GM06990 (cell line): Measurements from ENCODE around the gene LRRC23.

ENCODE experiments used
- DNase-seq: peaks from one replicate; pipeline ENCODE4 v3.0.0-alpha.2; 2011; ENCODE audit not compliant: insufficient read length; ENCODE audit errors: extremely low read depth
- H3K27me3 ChIP-seq: replicated peaks from 2 replicates; pipeline ENCODE4 v1.6.0; 2011; ENCODE audit warnings: low read length; ENCODE audit not compliant: control insufficient read depth, insufficient read depth
- H3K36me3 ChIP-seq: 2 replicates; pipeline ENCODE4 v1.5.1; 2011; ENCODE audit warnings: low read length; ENCODE audit not compliant: control insufficient read depth, insufficient read depth
- H3K4me3 ChIP-seq: replicated peaks from 2 replicates; pipeline ENCODE4 v1.5.1; 2011; ENCODE audit warnings: low read depth, mild to moderate bottlenecking, control low read depth, low read length
- TF ChIP-seq, protein P1 (sequence below): IDR thresholded peaks from 2 replicates; pipeline ENCODE4 v1.5.1; 2011; ENCODE audit warnings: low read length, control low read depth, mild to moderate bottlenecking, inconsistent platforms; ENCODE audit not compliant: insufficient read depth, poor library complexity, severe bottlenecking

Gene LRRC23

DNA sequence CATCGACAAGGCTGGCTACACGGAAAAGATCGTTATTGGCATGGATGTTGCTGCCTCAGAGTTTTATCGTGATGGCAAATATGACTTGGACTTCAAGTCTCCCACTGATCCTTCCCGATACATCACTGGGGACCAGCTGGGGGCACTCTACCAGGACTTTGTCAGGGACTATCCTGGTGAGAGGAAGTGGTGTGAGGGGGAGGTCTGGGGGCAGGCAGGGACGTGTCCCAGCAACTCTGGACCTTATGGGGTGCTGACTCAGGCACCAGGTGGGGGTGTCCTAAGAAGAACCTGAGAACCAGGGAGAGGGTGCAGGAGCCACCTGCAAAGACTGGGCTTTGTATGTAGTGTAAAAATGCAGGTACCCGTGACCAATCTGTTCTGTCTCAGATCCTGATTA, 15.0 kb downstream of the LRRC23 start:
- Histone ChIP-seq H3K27me3 (no peaks in the 10 kb centered on the region), H3K4me3 (no peak overlapping the region), H3K36me3 (peaks cover 4% of the 10 kb centered on the region)
- TF ChIP-seq, protein P1, sequence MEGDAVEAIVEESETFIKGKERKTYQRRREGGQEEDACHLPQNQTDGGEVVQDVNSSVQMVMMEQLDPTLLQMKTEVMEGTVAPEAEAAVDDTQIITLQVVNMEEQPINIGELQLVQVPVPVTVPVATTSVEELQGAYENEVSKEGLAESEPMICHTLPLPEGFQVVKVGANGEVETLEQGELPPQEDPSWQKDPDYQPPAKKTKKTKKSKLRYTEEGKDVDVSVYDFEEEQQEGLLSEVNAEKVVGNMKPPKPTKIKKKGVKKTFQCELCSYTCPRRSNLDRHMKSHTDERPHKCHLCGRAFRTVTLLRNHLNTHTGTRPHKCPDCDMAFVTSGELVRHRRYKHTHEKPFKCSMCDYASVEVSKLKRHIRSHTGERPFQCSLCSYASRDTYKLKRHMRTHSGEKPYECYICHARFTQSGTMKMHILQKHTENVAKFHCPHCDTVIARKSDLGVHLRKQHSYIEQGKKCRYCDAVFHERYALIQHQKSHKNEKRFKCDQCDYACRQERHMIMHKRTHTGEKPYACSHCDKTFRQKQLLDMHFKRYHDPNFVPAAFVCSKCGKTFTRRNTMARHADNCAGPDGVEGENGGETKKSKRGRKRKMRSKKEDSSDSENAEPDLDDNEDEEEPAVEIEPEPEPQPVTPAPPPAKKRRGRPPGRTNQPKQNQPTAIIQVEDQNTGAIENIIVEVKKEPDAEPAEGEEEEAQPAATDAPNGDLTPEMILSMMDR, result peak; percentile 10
- no peak for DNase-seq

DNA sequence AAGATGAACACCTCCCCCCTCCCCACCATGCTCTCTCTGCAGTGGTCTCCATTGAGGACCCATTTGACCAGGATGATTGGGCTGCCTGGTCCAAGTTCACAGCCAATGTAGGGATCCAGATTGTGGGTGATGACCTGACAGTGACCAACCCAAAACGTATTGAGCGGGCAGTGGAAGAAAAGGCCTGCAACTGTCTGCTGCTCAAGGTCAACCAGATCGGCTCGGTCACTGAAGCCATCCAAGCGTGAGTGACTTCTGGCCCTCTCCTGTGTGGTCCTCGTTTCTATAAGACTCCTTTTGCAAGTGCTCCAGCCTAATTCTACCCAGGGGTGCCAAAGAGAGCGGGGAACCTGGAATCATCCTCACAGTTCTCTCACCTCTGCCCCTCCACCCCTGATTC, 16.9 kb downstream of the LRRC23 start:
- H3K4me3 ChIP-seq, result no peak overlapping the region
- no peaks in the 10 kb centered on the region for H3K27me3 ChIP-seq
- TF ChIP-seq, protein P1, result no peak
- H3K36me3 ChIP-seq, result peaks cover 4% of the 10 kb centered on the region
- DNase-seq, result no peak

DNA sequence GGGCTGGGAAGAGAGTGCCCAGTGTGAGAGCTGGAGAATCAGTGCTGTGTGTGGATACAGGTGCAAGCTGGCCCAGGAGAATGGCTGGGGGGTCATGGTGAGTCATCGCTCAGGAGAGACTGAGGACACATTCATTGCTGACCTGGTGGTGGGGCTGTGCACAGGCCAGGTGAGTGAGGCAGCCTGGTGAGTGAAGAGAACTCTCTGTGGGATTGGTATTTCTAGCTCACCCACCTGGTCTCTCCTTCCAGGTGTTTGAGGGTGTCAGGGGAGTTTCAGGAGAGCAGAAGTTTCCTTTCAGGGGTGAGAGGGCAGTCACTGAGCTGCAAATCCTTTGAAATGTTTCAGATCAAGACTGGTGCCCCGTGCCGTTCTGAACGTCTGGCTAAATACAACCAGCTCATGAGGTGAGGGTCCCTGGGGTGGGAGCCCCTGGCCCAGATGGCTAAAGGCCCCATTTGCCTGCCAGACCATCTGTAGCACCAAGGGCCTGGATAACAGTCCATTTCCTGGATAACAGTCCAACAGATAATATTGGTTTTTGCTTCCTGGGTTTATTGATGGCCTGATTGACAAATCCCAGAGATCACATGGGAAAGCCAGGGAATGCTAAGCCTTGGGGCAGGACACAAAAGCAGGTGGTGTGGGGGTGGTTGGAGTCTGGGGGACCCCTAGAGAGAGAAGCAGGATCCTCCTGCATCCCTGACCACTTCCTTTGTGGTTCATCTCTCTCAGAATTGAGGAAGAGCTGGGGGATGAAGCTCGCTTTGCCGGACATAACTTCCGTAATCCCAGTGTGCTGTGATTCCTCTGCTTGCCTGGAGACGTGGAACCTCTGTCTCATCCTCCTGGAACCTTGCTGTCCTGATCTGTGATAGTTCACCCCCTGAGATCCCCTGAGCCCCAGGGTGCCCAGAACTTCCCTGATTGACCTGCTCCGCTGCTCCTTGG, 17.6 kb downstream of the LRRC23 start:
- Histone ChIP-seq H3K27me3 (no peaks in the 10 kb centered on the region), H3K4me3 (no peak overlapping the region), H3K36me3 (peaks cover 4% of the 10 kb centered on the region)
- no peak for DNase-seq
- TF ChIP-seq, protein P1, result peak; percentile 9

DNA sequence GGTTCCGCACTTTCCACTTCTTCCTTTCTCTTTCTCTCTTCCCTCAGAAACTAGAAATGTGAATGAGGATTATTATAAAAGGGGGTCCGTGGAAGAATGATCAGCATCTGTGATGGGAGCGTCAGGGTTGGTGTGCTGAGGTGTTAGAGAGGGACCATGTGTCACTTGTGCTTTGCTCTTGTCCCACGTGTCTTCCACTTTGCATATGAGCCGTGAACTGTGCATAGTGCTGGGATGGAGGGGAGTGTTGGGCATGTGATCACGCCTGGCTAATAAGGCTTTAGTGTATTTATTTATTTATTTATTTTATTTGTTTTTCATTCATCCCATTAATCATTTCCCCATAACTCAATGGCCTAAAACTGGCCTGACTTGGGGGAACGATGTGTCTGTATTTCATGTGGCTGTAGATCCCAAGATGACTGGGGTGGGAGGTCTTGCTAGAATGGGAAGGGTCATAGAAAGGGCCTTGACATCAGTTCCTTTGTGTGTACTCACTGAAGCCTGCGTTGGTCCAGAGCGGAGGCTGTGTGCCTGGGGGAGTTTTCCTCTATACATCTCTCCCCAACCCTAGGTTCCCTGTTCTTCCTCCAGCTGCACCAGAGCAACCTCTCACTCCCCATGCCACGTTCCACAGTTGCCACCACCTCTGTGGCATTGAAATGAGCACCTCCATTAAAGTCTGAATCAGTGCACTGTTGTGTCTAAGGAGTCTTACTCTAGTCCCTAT, 18.5 kb downstream of the LRRC23 start:
- H3K4me3 ChIP-seq, result no peak overlapping the region
- DNase-seq, result no peak
- H3K27me3 ChIP-seq, result no peaks in the 10 kb centered on the region
- TF ChIP-seq, protein P1, result no peak
- peaks cover 2% of the 10 kb centered on the region for H3K36me3 ChIP-seq

DNA sequence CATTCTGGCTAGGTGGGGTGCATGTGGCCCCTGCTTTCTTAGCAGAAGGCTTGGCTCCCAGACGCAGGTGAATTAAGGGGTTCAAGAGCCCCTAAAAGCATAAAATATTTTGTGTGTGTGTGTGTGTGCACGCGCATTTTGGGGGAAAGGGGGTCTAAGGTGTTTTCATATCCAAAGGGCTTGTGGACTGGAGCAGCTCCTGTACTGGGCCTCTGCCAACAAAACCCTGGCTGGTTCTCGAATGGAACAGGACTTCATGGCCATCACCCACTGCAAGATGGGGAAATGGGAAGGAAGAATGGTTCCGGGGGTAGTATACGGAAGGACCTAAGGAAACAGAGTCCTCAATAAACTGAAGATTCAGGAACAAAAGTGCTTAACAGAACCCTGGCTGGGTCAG, 19.2 kb downstream of the LRRC23 start:
- TF ChIP-seq, protein P1, result no peak
- DNase-seq, result no peak
- H3K36me3 ChIP-seq, result peaks cover 2% of the 10 kb centered on the region
- H3K4me3 ChIP-seq, result no peak overlapping the region
- H3K27me3 ChIP-seq, result no peaks in the 10 kb centered on the region
